Left cardiac atrium (tissue), 4 donors: ENCODE measurements around the gene KCNN4. TPM values are rescaled to one million over a fixed set of nuclear protein-coding genes. Genes with fewer than 3 reads are reported as not detected.
"Not testable (repeated sequence)": the region's sequence is repeated elsewhere in the genome, so short reads cannot be mapped to it uniquely, and the experiment has no call there.

Source experiments
- ATAC-seq, 2 donors: fragments of 200-7000 bp; cut with Tn5 transposase; one replicate each; pipeline ENCODE4 v1.9.1; 2020; ENCODE audit warnings: mild to moderate bottlenecking in 2 of 2, moderate library complexity in 2 of 2
- DNase-seq: peaks from one replicate; pipeline ENCODE4 v3.0.0-alpha.2; 2020
- intact Hi-C, 2 donors: fragments of 100-400 bp; cut with DNase I; formaldehyde crosslinking; loops; one replicate each; pipeline versions ENCODE4 v1.14.1 to v1.15.1; 2022 to 2023
- total RNA-seq, 2 donors: library from RNA; stranded (reverse); fragmentation: NEBNext Ultra II Directional; extraction: Animal tissue kit (Norgen Biotek cat#: 25700); gene quantifications; one replicate each; pipeline ENCODE4 v1.2.1, GENCODE V29; 2021
- donor health status: DM: no; HTN: yes; CAD: no.
- donor health status: DM: no; HTN: yes; CAD: no; lungs with severe emphysema.
- donor health status: DM: yes; HTN: yes; CAD: no.
- donor health status: Dilated cardiomyopathy.

Gene KCNN4
- total RNA-seq, 2 donors from 2014 or later: 0.71 to 1.4 TPM

- intact Hi-C loops: no loop called here
- no peak for DNase-seq
- no peak for ATAC-seq
These were observed 1.5 kb downstream of the KCNN4 start for GRCh38 chr19:43779147-43779819.

- no peak for ATAC-seq
- DNase-seq: no peak
- intact Hi-C loops: no loop called here
These were observed 2.1 kb downstream of the KCNN4 start for GRCh38 chr19:43778651-43779050.

GRCh38 chr19:43777163-43777695 is 3.5 kb downstream of the KCNN4 start:
- DNase-seq (no peak), ATAC-seq (peak in 1 of 2 donors; percentile 31)
- intact Hi-C loops: no loop called here

- DNase-seq (no peak), ATAC-seq (no peak)
- intact Hi-C loops: no loop called here
These were observed 4.5 kb downstream of the KCNN4 start for GRCh38 chr19:43776286-43776685.

GRCh38 chr19:43775299-43775890 is 5.4 kb downstream of the KCNN4 start:
- no peak for DNase-seq
- intact Hi-C loops: no loop called here
- no peak for ATAC-seq

- intact Hi-C loops, DNase-seq: not testable (repeated sequence)
- peak; percentile 5 to 9 for ATAC-seq
These were observed 5.9 kb downstream of the KCNN4 start for GRCh38 chr19:43774940-43775258.

- peak; percentile 87 to 89 for ATAC-seq
- DNase-seq: peak; percentile 76
- intact Hi-C loops: no loop called here
These were observed 6.5 kb downstream of the KCNN4 start for GRCh38 chr19:43774103-43774939.

GRCh38 chr19:43773725-43774102 is 7.1 kb downstream of the KCNN4 start:
- intact Hi-C loops: no loop called here
- ATAC-seq: no peak
- DNase-seq: no peak

- DNase-seq (no peak), ATAC-seq (no peak)
- intact Hi-C loops: no loop called here
These were observed 11.5 kb downstream of the KCNN4 start for GRCh38 chr19:43769256-43769655.

GRCh38 chr19:43768273-43769050 is 12.3 kb downstream of the KCNN4 start:
- ATAC-seq: no peak
- DNase-seq: peak; percentile 79
- intact Hi-C loops: no loop called here

- ATAC-seq (no peak), DNase-seq (no peak)
- intact Hi-C loops: no loop called here
These were observed 13.0 kb downstream of the KCNN4 start for GRCh38 chr19:43767818-43768217.

GRCh38 chr19:43767316-43767715 is 13.5 kb downstream of the KCNN4 start:
- DNase-seq: no peak
- intact Hi-C loops: no loop called here
- ATAC-seq: no peak

GRCh38 chr19:43766755-43767043 is 14.1 kb downstream of the KCNN4 start:
- DNase-seq (no peak), ATAC-seq (no peak)
- intact Hi-C loops: no loop called here

- intact Hi-C loops: no loop called here
- DNase-seq: peak; percentile 80
- ATAC-seq: peak; percentile 61 to 90
These were observed 15.5 kb downstream of the KCNN4 start for GRCh38 chr19:43765109-43765876.

GRCh38 chr19:43764684-43765083 is 16.1 kb downstream of the KCNN4 start:
- DNase-seq, intact Hi-C loops: not testable (repeated sequence)
- peak in 1 of 2 donors; percentile 39 for ATAC-seq

GRCh38 chr19:43763473-43763939 is 17.3 kb downstream of the KCNN4 start:
- DNase-seq (no peak), ATAC-seq (peak in 1 of 2 donors; percentile 61)
- intact Hi-C loops: no loop called here

- ATAC-seq (no peak), DNase-seq (no peak)
- intact Hi-C loops: no loop called here
These were observed 18.0 kb downstream of the KCNN4 start for GRCh38 chr19:43762814-43763213.

GRCh38 chr19:43760941-43761340 is 19.8 kb downstream of the KCNN4 start:
- intact Hi-C loops: no loop called here
- DNase-seq (no peak), ATAC-seq (no peak)

GRCh38 chr19:43759515-43759914 is 21.3 kb downstream of the KCNN4 start:
- ATAC-seq: no peak
- no peak for DNase-seq
- intact Hi-C loops: no loop called here
